HEK293 (cell line): ENCODE results near the gene ERFE.

ENCODE experiments used
- CTCF ChIA-PET: fragments of 350-600 bp; formaldehyde crosslinking; extraction: SDS; loops from one replicate; lab custom pipeline; 2021; ENCODE audit warnings: antibody characterized with exemption; lab: Yijun Ruan, JAX
- POLR2A ChIA-PET: fragments of 300-600 bp; formaldehyde crosslinking; extraction: SDS; loops from one replicate; lab custom pipeline; 2020; ENCODE audit warnings: antibody characterized with exemption, inconsistent platforms; lab: Yijun Ruan, JAX
- H3K27ac ChIP-seq: fragments of 200-500 bp; sonication (Bioruptor generic); 2 replicates; pipeline ENCODE4 v1.5.1; 2014; ENCODE audit warnings: low read depth, low read length, control low read depth, inconsistent platforms; ENCODE audit errors: extremely low read depth
- H3K36me3 ChIP-seq, 2 experiments: fragments of 200-500 bp in 1 of 2; sonication (Bioruptor generic) in 1 of 2; 1 replicate in 1 of 2; 2 replicates in 1 of 2; pipeline ENCODE4 v1.5.1; 2014 to 2017; ENCODE audit warnings: inconsistent platforms in 2 of 2, low read length in 2 of 2; ENCODE audit not compliant: control insufficient read depth in 2 of 2, insufficient read depth in 1 of 2
- H3K4me1 ChIP-seq: fragments of 200-500 bp; sonication (Bioruptor generic); 2 replicates; pipeline ENCODE4 v1.5.1; 2014; ENCODE audit warnings: mild to moderate bottlenecking, low read length, inconsistent platforms; ENCODE audit not compliant: control insufficient read depth, insufficient read depth
- H3K4me3 ChIP-seq: 2 replicates; pipeline ENCODE4 v1.5.1; 2011; ENCODE audit warnings: low read depth, mild to moderate bottlenecking, control low read depth, low read length, moderate library complexity
- H3K9me3 ChIP-seq: fragments of 200-500 bp; sonication (Bioruptor generic); 2 replicates; pipeline ENCODE4 v1.5.1; 2014; ENCODE audit warnings: low read depth, low read length, inconsistent platforms; ENCODE audit not compliant: control insufficient read depth, insufficient read depth
- FEZF1 ChIP-seq: fragments of 450-650 bp; formaldehyde crosslinking; IDR thresholded peaks from 2 replicates; pipeline ENCODE4 v1.5.1; 2016; ENCODE audit warnings: missing biosample characterization, missing genetic modification characterization
- IKZF3 ChIP-seq: fragments of 450-650 bp; IDR thresholded peaks from 2 replicates; pipeline ENCODE4 v1.5.0; 2018; ENCODE audit warnings: missing biosample characterization, mild to moderate bottlenecking, missing genetic modification characterization, moderate library complexity
- KLF1 ChIP-seq: fragments of 450-650 bp; formaldehyde crosslinking; IDR thresholded peaks from 2 replicates; pipeline ENCODE4 v1.5.1; 2016; ENCODE audit warnings: missing biosample characterization, missing genetic modification characterization
- OVOL3 ChIP-seq: fragments of 450-650 bp; formaldehyde crosslinking; IDR thresholded peaks from 2 replicates; pipeline ENCODE4 v1.5.1; 2016; ENCODE audit warnings: missing biosample characterization, missing genetic modification characterization
- ZBTB8A ChIP-seq: fragments of 450-650 bp; formaldehyde crosslinking; IDR thresholded peaks from 2 replicates; pipeline ENCODE4 v1.5.1; 2016; ENCODE audit warnings: missing biosample characterization, missing genetic modification characterization
- ZFP3 ChIP-seq: fragments of 450-650 bp; formaldehyde crosslinking; IDR thresholded peaks from 2 replicates; pipeline ENCODE4 v1.5.1; 2016; ENCODE audit warnings: low read depth, missing biosample characterization, missing genetic modification characterization
- ZIC2 ChIP-seq: fragments of 450-650 bp; formaldehyde crosslinking; IDR thresholded peaks from 2 replicates; pipeline ENCODE4 v1.5.1; 2016; ENCODE audit warnings: missing biosample characterization, missing genetic modification characterization
- ZNF274 ChIP-seq, 2 experiments: fragments of 200-500 bp in 1 of 2; fragments of 450-650 bp in 1 of 2; sonication (Bioruptor generic) in 1 of 2; formaldehyde crosslinking in 1 of 2; IDR thresholded peaks; 2 replicates each; pipeline versions ENCODE4 v1.5.1 to v1.6.1; 2014 to 2016; ENCODE audit warnings: borderline replicate concordance in 1 of 2, inconsistent platforms in 1 of 2, low read length in 1 of 2, missing biosample characterization in 1 of 2, missing genetic modification characterization in 1 of 2
- ZNF335 ChIP-seq: fragments of 450-650 bp; formaldehyde crosslinking; conservative IDR thresholded peaks from 2 replicates; pipeline ENCODE4 v1.5.1; 2016; ENCODE audit warnings: missing biosample characterization, missing genetic modification characterization
- ZNF514 ChIP-seq: fragments of 450-650 bp; formaldehyde crosslinking; IDR thresholded peaks from 2 replicates; pipeline ENCODE4 v1.5.1; 2016; ENCODE audit warnings: missing biosample characterization, missing genetic modification characterization
- ZNF544 ChIP-seq: fragments of 450-650 bp; formaldehyde crosslinking; IDR thresholded peaks from 2 replicates; pipeline ENCODE4 v1.5.0; 2017; ENCODE audit warnings: missing biosample characterization, missing genetic modification characterization
- ZNF677 ChIP-seq: fragments of 450-650 bp; IDR thresholded peaks from 2 replicates; pipeline ENCODE4 v1.5.0; 2018; ENCODE audit warnings: missing biosample characterization, mild to moderate bottlenecking, missing genetic modification characterization, moderate library complexity
- ZNF701 ChIP-seq: fragments of 450-650 bp; formaldehyde crosslinking; IDR thresholded peaks from 2 replicates; pipeline ENCODE4 v1.5.1; 2016; ENCODE audit warnings: missing biosample characterization, missing genetic modification characterization
- ZNF704 ChIP-seq: fragments of 450-650 bp; formaldehyde crosslinking; IDR thresholded peaks from 2 replicates; pipeline ENCODE4 v1.5.1; 2016; ENCODE audit warnings: missing biosample characterization, missing genetic modification characterization
- ZSCAN23 ChIP-seq: fragments of 450-650 bp; formaldehyde crosslinking; IDR thresholded peaks from 2 replicates; pipeline ENCODE4 v1.5.1; 2016; ENCODE audit warnings: missing biosample characterization, missing genetic modification characterization

The ERFE gene

GRCh38 chr2:238203973-238204683, 45.4 kb downstream of the ERFE start:
- H3K4me3 ChIP-seq, result peak overlapping the region; percentile 23
- TF ChIP-seq ZBTB8A (tag by site-specific recombination) (no peak), IKZF3 (tag by site-specific recombination) (peak; percentile 31; the same call in 1 of the 2 replicates), KLF1 (0 out of 2 replicates have a peak, but pooled peaks have one; percentile 10), ZSCAN23 (tag by site-specific recombination) (no peak), ZNF335 (peak; percentile 62)
- ChIA-PET CTCF (interaction anchor here (0.7 kb wide), 1 partner anchor 234 kb away, joined by 3 read pairs; no protein-coding TSS in a partner anchor), POLR2A (interaction anchor here (1.0 to 1.7 kb wide), 2 partner anchors 35 to 36 kb away, joined by 5 read pairs; partner anchors contain the start of gene HES6)
- H3K27ac ChIP-seq, result peak overlapping the region; percentile 84
- peaks cover 0 to 11% of the 10 kb centered on the region in 2 experiments; a peak in 1 of 3 replicates for H3K36me3 ChIP-seq
- peaks cover 6% of the 10 kb centered on the region for H3K4me1 ChIP-seq
- no peaks in the 10 kb centered on the region for H3K9me3 ChIP-seq

GRCh38 chr2:238207006-238207405, 48.2 kb downstream of the ERFE start:
- TF ChIP-seq OVOL3 (tag by site-specific recombination) (no peak), ZNF544 (no peak), ZNF677 (tag by site-specific recombination) (no peak), ZNF514 (tag by site-specific recombination) (no peak), FEZF1 (no peak), ZNF274 (IDR thresholded peaks at IDR 0.05; ENCODE audit: low read length) (no peak), ZNF274 (tag by site-specific recombination; IDR thresholded peaks at IDR 0.05; ENCODE audit: borderline replicate concordance) (no peak)
- Histone ChIP-seq H3K36me3 (no peaks in the 10 kb centered on the region), H3K27ac (no peak overlapping the region), H3K4me3 (no peak overlapping the region), H3K4me1 (no peaks in the 10 kb centered on the region), H3K9me3 (no peaks in the 10 kb centered on the region)
- CTCF ChIA-PET, result no interaction called here
- POLR2A ChIA-PET, result no interaction called here

- Histone ChIP-seq H3K27ac (no peak overlapping the region), H3K4me1 (no peaks in the 10 kb centered on the region), H3K4me3 (no peak overlapping the region), H3K9me3 (no peaks in the 10 kb centered on the region), H3K36me3 (no peaks in the 10 kb centered on the region)
- POLR2A ChIA-PET, result interaction anchor here (1.2 kb wide), 1 partner anchor 12 kb away, joined by 3 read pairs; no protein-coding TSS in a partner anchor
- CTCF ChIA-PET, result no interaction called here
- TF ChIP-seq ZFP3 (tag by site-specific recombination) (no peak), ZNF701 (tag by site-specific recombination) (no peak), ZNF704 (no peak), ZIC2 (tag by site-specific recombination) (peak; percentile 30)
Measured at GRCh38 chr2:238216651-238217184, 57.9 kb downstream of the ERFE start.
